ENCODE measurements around the gene RNF32.
"Not testable (repeated sequence)": the region's sequence is repeated elsewhere in the genome, so short reads cannot be mapped to it uniquely, and the experiment has no call there.

The RNF32 gene

GRCh38 chr7:156642306-156643045 is 1.9 kb downstream of the RNF32 start:
- DNase-seq, result no peak

- DNase-seq, result not testable (repeated sequence)
These were observed 6.8 kb downstream of the RNF32 start for GRCh38 chr7:156647330-156647729.

GRCh38 chr7:156650042-156650441 is 9.5 kb downstream of the RNF32 start:
- DNase-seq, result no peak

GRCh38 chr7:156651474-156651873 is 10.9 kb downstream of the RNF32 start:
- DNase-seq, result no peak

GRCh38 chr7:156652886-156653568 is 12.5 kb downstream of the RNF32 start:
- DNase-seq, result no peak

GRCh38 chr7:156654511-156655234 is 14.1 kb downstream of the RNF32 start:
- DNase-seq, result no peak

GRCh38 chr7:156655251-156655650 is 14.7 kb downstream of the RNF32 start:
- no peak for DNase-seq

- DNase-seq, result no peak
These were observed 15.4 kb downstream of the RNF32 start for GRCh38 chr7:156655983-156656382.

- no peak for DNase-seq
These were observed 16.0 kb downstream of the RNF32 start for GRCh38 chr7:156656598-156656997.

- no peak for DNase-seq
These were observed 17.1 kb downstream of the RNF32 start for GRCh38 chr7:156657681-156658080.

- no peak for DNase-seq
These were observed 18.6 kb downstream of the RNF32 start for GRCh38 chr7:156659203-156659602.

GRCh38 chr7:156659961-156660360 is 19.4 kb downstream of the RNF32 start:
- no peak for DNase-seq

GRCh38 chr7:156661637-156662036 is 21.1 kb downstream of the RNF32 start:
- DNase-seq, result no peak

GRCh38 chr7:156662277-156662676 is 21.7 kb downstream of the RNF32 start:
- no peak for DNase-seq

- DNase-seq, result no peak
These were observed 24.5 kb downstream of the RNF32 start for GRCh38 chr7:156665101-156665500.

- DNase-seq, result no peak
These were observed 26.0 kb downstream of the RNF32 start for GRCh38 chr7:156666368-156667109.

- DNase-seq, result no peak
These were observed 26.5 kb downstream of the RNF32 start for GRCh38 chr7:156667110-156667426.

GRCh38 chr7:156668130-156668741 is 27.7 kb downstream of the RNF32 start:
- no peak for DNase-seq

- no peak for DNase-seq
These were observed 28.7 kb downstream of the RNF32 start for GRCh38 chr7:156669035-156669828.

GRCh38 chr7:156673454-156673853 is 32.9 kb downstream of the RNF32 start:
- DNase-seq, result no peak

- no peak for DNase-seq
These were observed 33.3 kb downstream of the RNF32 start for GRCh38 chr7:156673902-156674301.

- no peak for DNase-seq
These were observed 35.1 kb downstream of the RNF32 start for GRCh38 chr7:156675721-156676120.

Data from NCI-H510A (cell line).